ENCODE measurements around the gene ANKS6. TPM values are rescaled to one million over a fixed set of nuclear protein-coding genes. Genes with fewer than 3 reads are reported as not detected.

Gene ANKS6
- total RNA-seq, 2 donors from 2014 or later: 13.2 to 32.0 TPM

GRCh38 chr9:98701576-98701975 lies 94.8 kb downstream of the ANKS6 start:
- Histone ChIP-seq H3K36me3 (replicated peaks in 1 of 2; ENCODE audit: insufficient read depth in 1 of 2, low read depth in 2 of 2) (no peaks in the 10 kb centered on the region), H3K27me3 (no peaks in the 10 kb centered on the region), H3K4me1 (peaks cover 6% of the 10 kb centered on the region), H3K27ac (no peak overlapping the region), H3K9me3 (no peaks in the 10 kb centered on the region), H3K4me3 (no peak overlapping the region)
- TF ChIP-seq POLR2A (IDR thresholded peaks at IDR 0.05): no peak
- TF ChIP-seq CTCF (IDR thresholded peaks at IDR 0.05): no peak
- 84 to 85% methylated on average over 6 to 7 of the region's 7 CpGs for WGBS, 2 donors
- intact Hi-C loops (cut with DNase I): no loop called here
- ATAC-seq (no peak), DNase-seq (no peak)

- no peak overlapping the region for H3K4me3 ChIP-seq
- intact Hi-C loops (cut with DNase I): no loop called here
- WGBS, 2 donors: 56 to 59% methylated on average over 4 of the region's 4 CpGs
- H3K9me3 ChIP-seq: no peaks in the 10 kb centered on the region
- TF ChIP-seq CTCF (IDR thresholded peaks at IDR 0.05) (no peak), POLR2A (IDR thresholded peaks at IDR 0.05) (no peak)
- H3K36me3 ChIP-seq (replicated peaks in 1 of 2; ENCODE audit: insufficient read depth in 1 of 2, low read depth in 2 of 2): no peaks in the 10 kb centered on the region
- no peak for ATAC-seq
- H3K27me3 ChIP-seq: no peaks in the 10 kb centered on the region
- no peak for DNase-seq
- no peaks in the 10 kb centered on the region for H3K4me1 ChIP-seq
- H3K27ac ChIP-seq: no peak overlapping the region
These were observed 95.6 kb downstream of the ANKS6 start for GRCh38 chr9:98700801-98701200.

GRCh38 chr9:98698856-98699255 lies 97.5 kb downstream of the ANKS6 start:
- H3K4me3 ChIP-seq: no peak overlapping the region
- no peaks in the 10 kb centered on the region for H3K36me3 ChIP-seq (replicated peaks in 1 of 2; ENCODE audit: insufficient read depth in 1 of 2, low read depth in 2 of 2)
- intact Hi-C loops (cut with DNase I): no loop called here
- no peaks in the 10 kb centered on the region for H3K27me3 ChIP-seq
- DNase-seq (no peak), ATAC-seq (no peak)
- TF ChIP-seq POLR2A (IDR thresholded peaks at IDR 0.05) (no peak), CTCF (IDR thresholded peaks at IDR 0.05) (no peak)
- 67 to 72% methylated on average over 6 of the region's 6 CpGs for WGBS, 2 donors
- no peaks in the 10 kb centered on the region for H3K4me1 ChIP-seq
- H3K27ac ChIP-seq: no peak overlapping the region
- H3K9me3 ChIP-seq: no peaks in the 10 kb centered on the region

GRCh38 chr9:98694943-98695342 lies 101.4 kb downstream of the ANKS6 start:
- Histone ChIP-seq H3K36me3 (replicated peaks in 1 of 2; ENCODE audit: insufficient read depth in 1 of 2, low read depth in 2 of 2) (no peaks in the 10 kb centered on the region), H3K4me1 (no peaks in the 10 kb centered on the region), H3K27me3 (no peaks in the 10 kb centered on the region), H3K27ac (no peak overlapping the region), H3K9me3 (no peaks in the 10 kb centered on the region), H3K4me3 (no peak overlapping the region)
- intact Hi-C loops (cut with DNase I): no loop called here
- 70 to 76% methylated on average over 2 of the region's 2 CpGs for WGBS, 2 donors
- DNase-seq: no peak
- ATAC-seq: no peak
- no peak for TF ChIP-seq POLR2A (IDR thresholded peaks at IDR 0.05)
- no peak for TF ChIP-seq CTCF (IDR thresholded peaks at IDR 0.05)

GRCh38 chr9:98692392-98692791 lies 104.0 kb downstream of the ANKS6 start:
- WGBS, 2 donors: 73 to 86% methylated on average over 4 to 7 of the region's 7 CpGs
- no peak for DNase-seq
- Histone ChIP-seq H3K4me1 (no peaks in the 10 kb centered on the region), H3K27ac (no peak overlapping the region), H3K4me3 (no peak overlapping the region), H3K27me3 (no peaks in the 10 kb centered on the region), H3K36me3 (replicated peaks in 1 of 2; ENCODE audit: insufficient read depth in 1 of 2, low read depth in 2 of 2) (no peaks in the 10 kb centered on the region), H3K9me3 (no peaks in the 10 kb centered on the region)
- no peak for TF ChIP-seq CTCF (IDR thresholded peaks at IDR 0.05)
- TF ChIP-seq POLR2A (IDR thresholded peaks at IDR 0.05): no peak
- intact Hi-C loops (cut with DNase I): no loop called here
- ATAC-seq: no peak
